Measurements from ENCODE around the gene EIF4G2.
"Not testable (repeated sequence)": the region's sequence is repeated elsewhere in the genome, so short reads cannot be mapped to it uniquely, and the experiment has no call there.

The EIF4G2 gene

GRCh38 chr11:10808553-10809372, at the start of gene EIF4G2:
TSS of gene EIF4G2 (minus strand) at chr11:10808926.
- FAIRE-seq: no peak

- FAIRE-seq: no peak
These were observed 49.1 kb upstream of the EIF4G2 start, which contains the start of gene ZBED5 for GRCh38 chr11:10857709-10858438. TSS of gene ZBED5 (minus strand) at chr11:10858053. CDS start at chr11:10854945, 3,108 bp downstream.

GRCh38 chr11:10857459-10857708, 48.7 kb upstream of the EIF4G2 start:
- no peak for FAIRE-seq

- FAIRE-seq: no peak
These were observed 48.1 kb upstream of the EIF4G2 start for GRCh38 chr11:10856689-10857458.

GRCh38 chr11:10855295-10855694, 46.6 kb upstream of the EIF4G2 start:
- no peak for FAIRE-seq

GRCh38 chr11:10847960-10848860, 39.5 kb upstream of the EIF4G2 start:
- FAIRE-seq: no peak

GRCh38 chr11:10846660-10847059, 37.9 kb upstream of the EIF4G2 start:
- no peak for FAIRE-seq

- FAIRE-seq: no peak
These were observed 36.9 kb upstream of the EIF4G2 start for GRCh38 chr11:10845589-10845988.

- no peak for FAIRE-seq
These were observed 36.1 kb upstream of the EIF4G2 start for GRCh38 chr11:10844796-10845195.

- no peak for FAIRE-seq
These were observed 35.6 kb upstream of the EIF4G2 start for GRCh38 chr11:10844356-10844755.

GRCh38 chr11:10838881-10839280, 30.2 kb upstream of the EIF4G2 start:
- no peak for FAIRE-seq

- no peak for FAIRE-seq
These were observed 29.4 kb upstream of the EIF4G2 start for GRCh38 chr11:10838083-10838482.

GRCh38 chr11:10836884-10837283, 28.2 kb upstream of the EIF4G2 start:
- not testable (repeated sequence) for FAIRE-seq

GRCh38 chr11:10829139-10829538, 20.4 kb upstream of the EIF4G2 start:
- FAIRE-seq: no peak

GRCh38 chr11:10828402-10828801, 19.7 kb upstream of the EIF4G2 start:
- FAIRE-seq: no peak

- FAIRE-seq: no peak
These were observed 16.2 kb upstream of the EIF4G2 start for GRCh38 chr11:10824888-10825287.

- FAIRE-seq: no peak
These were observed 14.4 kb upstream of the EIF4G2 start for GRCh38 chr11:10823152-10823579.

GRCh38 chr11:10822491-10822890, 13.8 kb upstream of the EIF4G2 start:
- FAIRE-seq: not testable (repeated sequence)

GRCh38 chr11:10818594-10818993, 9.9 kb upstream of the EIF4G2 start:
- no peak for FAIRE-seq

- FAIRE-seq: no peak
These were observed 5.2 kb upstream of the EIF4G2 start for GRCh38 chr11:10813945-10814344.

GRCh38 chr11:10809373-10810160, 841 bp upstream of the EIF4G2 start:
- FAIRE-seq: no peak

- no peak for FAIRE-seq
These were observed 532 bp downstream of the EIF4G2 start for GRCh38 chr11:10808235-10808552.
